Kidney capillary endothelial cell (primary cell): ENCODE results near the gene SGCE.

ENCODE experiments used
- DNase-seq: peaks from one replicate; pipeline ENCODE4 v3.0.0-alpha.2; 2018; ENCODE audit warnings: low spot score

SGCE gene

GRCh38 chr7:94621120-94621519 is 34.8 kb downstream of the SGCE start:
- DNase-seq = no peak

- DNase-seq = peak; percentile 59
These were observed 35.2 kb downstream of the SGCE start for GRCh38 chr7:94620703-94621118.

- no peak for DNase-seq
These were observed 37.8 kb downstream of the SGCE start for GRCh38 chr7:94618126-94618525.

- no peak for DNase-seq
These were observed 39.1 kb downstream of the SGCE start for GRCh38 chr7:94616855-94617254.

- DNase-seq = no peak
These were observed 40.3 kb downstream of the SGCE start for GRCh38 chr7:94615666-94616065.

GRCh38 chr7:94612661-94613060 is 43.3 kb downstream of the SGCE start:
- DNase-seq = no peak

- no peak for DNase-seq
These were observed 43.7 kb downstream of the SGCE start for GRCh38 chr7:94612253-94612652.

GRCh38 chr7:94609561-94609960 is 46.4 kb downstream of the SGCE start:
- DNase-seq = no peak

GRCh38 chr7:94605031-94605430 is 50.9 kb downstream of the SGCE start:
- DNase-seq = no peak

GRCh38 chr7:94602181-94602580 is 53.8 kb downstream of the SGCE start:
- DNase-seq = no peak

GRCh38 chr7:94600267-94600666 is 55.7 kb downstream of the SGCE start:
- no peak for DNase-seq

GRCh38 chr7:94595717-94596116 is 60.2 kb downstream of the SGCE start:
- no peak for DNase-seq

GRCh38 chr7:94594882-94595281 is 61.1 kb downstream of the SGCE start:
- DNase-seq = no peak

- no peak for DNase-seq
These were observed 64.8 kb downstream of the SGCE start for GRCh38 chr7:94591176-94591575.

GRCh38 chr7:94590526-94591162 is 65.3 kb downstream of the SGCE start:
- no peak for DNase-seq

GRCh38 chr7:94588075-94588474 is 67.9 kb downstream of the SGCE start:
- no peak for DNase-seq

GRCh38 chr7:94584113-94584512 is 71.8 kb downstream of the SGCE start:
- no peak for DNase-seq

GRCh38 chr7:94580601-94581000 is 75.3 kb downstream of the SGCE start:
- no peak for DNase-seq

GRCh38 chr7:94579470-94579869 is 76.5 kb downstream of the SGCE start:
- no peak for DNase-seq

- DNase-seq = no peak
These were observed 77.3 kb downstream of the SGCE start for GRCh38 chr7:94578614-94579013.

GRCh38 chr7:94577357-94577756 is 78.6 kb downstream of the SGCE start:
- DNase-seq = no peak

GRCh38 chr7:94576316-94576715 is 79.6 kb downstream of the SGCE start:
- no peak for DNase-seq

- no peak for DNase-seq
These were observed 80.3 kb downstream of the SGCE start for GRCh38 chr7:94575646-94576045.

GRCh38 chr7:94571816-94572215 is 84.1 kb downstream of the SGCE start:
- DNase-seq = no peak

- DNase-seq = no peak
These were observed 88.5 kb downstream of the SGCE start for GRCh38 chr7:94567396-94567795.
